Measurements from ENCODE around the gene ARHGDIA.

- no peak for TF ChIP-seq POLR2A (IDR thresholded peaks at IDR 0.05)
- TF ChIP-seq, protein P1, sequence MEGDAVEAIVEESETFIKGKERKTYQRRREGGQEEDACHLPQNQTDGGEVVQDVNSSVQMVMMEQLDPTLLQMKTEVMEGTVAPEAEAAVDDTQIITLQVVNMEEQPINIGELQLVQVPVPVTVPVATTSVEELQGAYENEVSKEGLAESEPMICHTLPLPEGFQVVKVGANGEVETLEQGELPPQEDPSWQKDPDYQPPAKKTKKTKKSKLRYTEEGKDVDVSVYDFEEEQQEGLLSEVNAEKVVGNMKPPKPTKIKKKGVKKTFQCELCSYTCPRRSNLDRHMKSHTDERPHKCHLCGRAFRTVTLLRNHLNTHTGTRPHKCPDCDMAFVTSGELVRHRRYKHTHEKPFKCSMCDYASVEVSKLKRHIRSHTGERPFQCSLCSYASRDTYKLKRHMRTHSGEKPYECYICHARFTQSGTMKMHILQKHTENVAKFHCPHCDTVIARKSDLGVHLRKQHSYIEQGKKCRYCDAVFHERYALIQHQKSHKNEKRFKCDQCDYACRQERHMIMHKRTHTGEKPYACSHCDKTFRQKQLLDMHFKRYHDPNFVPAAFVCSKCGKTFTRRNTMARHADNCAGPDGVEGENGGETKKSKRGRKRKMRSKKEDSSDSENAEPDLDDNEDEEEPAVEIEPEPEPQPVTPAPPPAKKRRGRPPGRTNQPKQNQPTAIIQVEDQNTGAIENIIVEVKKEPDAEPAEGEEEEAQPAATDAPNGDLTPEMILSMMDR (IDR thresholded peaks at IDR 0.05): no peak
Measured at GRCh38 chr17:81895400-81895799, 24.3 kb upstream of the ARHGDIA start.
